HG02840 (cell line): ENCODE measurements around the gene ABL1.
"Not testable (repeated sequence)": the region's sequence is repeated elsewhere in the genome, so short reads cannot be mapped to it uniquely, and the experiment has no call there.

Experiments used
- ATAC-seq: cut with Tn5 transposase; IDR thresholded peaks from one replicate; pipeline ENCODE4 v1.9.1; 2021; ENCODE audit warnings: mild to moderate bottlenecking, moderate library complexity, moderate number of reproducible peaks; ENCODE audit not compliant: unreplicated experiment, low FRiP score

The ABL1 gene

GRCh38 chr9:130834371-130835336 is at the start of gene ABL1:
Gene ABL1 (plus strand): TSS chr9:130835254. CDS start chr9:130835447, 193 bp downstream.
- no peak for ATAC-seq

GRCh38 chr9:130785940-130786508 is 49.0 kb upstream of the ABL1 start:
- no peak for ATAC-seq

- ATAC-seq: no peak
Observed at GRCh38 chr9:130786526-130786925, 48.5 kb upstream of the ABL1 start.

GRCh38 chr9:130789747-130790672 is 45.0 kb upstream of the ABL1 start:
- ATAC-seq: no peak

- no peak for ATAC-seq
Observed at GRCh38 chr9:130791303-130791894, 43.7 kb upstream of the ABL1 start.

GRCh38 chr9:130793589-130793988 is 41.5 kb upstream of the ABL1 start:
- no peak for ATAC-seq

- ATAC-seq: not testable (repeated sequence)
Observed at GRCh38 chr9:130794021-130794420, 41.0 kb upstream of the ABL1 start.

GRCh38 chr9:130794423-130794822 is 40.6 kb upstream of the ABL1 start:
- not testable (repeated sequence) for ATAC-seq

GRCh38 chr9:130794923-130795495 is 40.0 kb upstream of the ABL1 start:
- ATAC-seq: no peak

GRCh38 chr9:130803116-130803515 is 31.9 kb upstream of the ABL1 start:
- not testable (repeated sequence) for ATAC-seq

GRCh38 chr9:130805510-130806326 is 29.3 kb upstream of the ABL1 start:
- ATAC-seq: no peak

GRCh38 chr9:130806327-130806716 is 28.7 kb upstream of the ABL1 start:
- ATAC-seq: no peak

- ATAC-seq: no peak
Observed at GRCh38 chr9:130810609-130811136, 24.4 kb upstream of the ABL1 start.

- no peak for ATAC-seq
Observed at GRCh38 chr9:130815242-130815808, 19.7 kb upstream of the ABL1 start.

GRCh38 chr9:130817914-130818313 is 17.1 kb upstream of the ABL1 start:
- ATAC-seq: no peak

- ATAC-seq: no peak
Observed at GRCh38 chr9:130820135-130820738, 14.8 kb upstream of the ABL1 start.

GRCh38 chr9:130823435-130823834 is 11.6 kb upstream of the ABL1 start:
- ATAC-seq: no peak

- no peak for ATAC-seq
Observed at GRCh38 chr9:130824079-130824478, 11.0 kb upstream of the ABL1 start.
